ENCODE results near the gene NEDD4L.

Gene NEDD4L

DNA sequence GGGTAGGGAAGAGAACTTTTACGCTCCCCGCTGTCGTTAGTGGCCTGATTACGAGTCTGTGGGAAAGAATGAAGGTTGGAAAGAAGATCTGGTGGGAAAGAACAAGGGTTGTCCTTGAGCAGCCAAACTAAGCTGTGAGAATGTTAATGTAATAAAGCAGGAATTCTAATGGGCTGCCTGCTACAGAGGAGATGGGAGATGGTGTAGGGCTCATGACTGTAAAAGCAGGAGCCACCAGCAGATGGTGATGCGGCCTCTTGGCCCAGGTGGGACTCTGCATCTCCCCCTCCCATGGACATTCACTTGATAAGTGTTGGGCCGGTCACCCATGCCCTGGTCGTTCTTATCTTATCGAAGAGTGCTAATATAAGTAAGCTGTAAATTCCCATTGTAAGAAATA lies 150.0 kb downstream of the NEDD4L start:
- Histone ChIP-seq H3K4me3 (ENCODE audit: low read depth, low read length) (no peak overlapping the region), H3K27ac (ENCODE audit: low read depth, low read length) (no peak overlapping the region), H3K27me3 (ENCODE audit: insufficient read depth, low read length) (no peaks in the 10 kb centered on the region), H3K36me3 (ENCODE audit: insufficient read depth, low read length) (no peaks in the 10 kb centered on the region), H3K4me1 (ENCODE audit: control insufficient read depth, insufficient read depth, low read length, unreplicated experiment) (peaks cover 28% of the 10 kb centered on the region), H3K79me2 (ENCODE audit: control insufficient read depth, insufficient read depth, low read length, unreplicated experiment) (no peaks in the 10 kb centered on the region), H2AFZ (ENCODE audit: low read length, unreplicated experiment) (no peak overlapping the region)

DNA sequence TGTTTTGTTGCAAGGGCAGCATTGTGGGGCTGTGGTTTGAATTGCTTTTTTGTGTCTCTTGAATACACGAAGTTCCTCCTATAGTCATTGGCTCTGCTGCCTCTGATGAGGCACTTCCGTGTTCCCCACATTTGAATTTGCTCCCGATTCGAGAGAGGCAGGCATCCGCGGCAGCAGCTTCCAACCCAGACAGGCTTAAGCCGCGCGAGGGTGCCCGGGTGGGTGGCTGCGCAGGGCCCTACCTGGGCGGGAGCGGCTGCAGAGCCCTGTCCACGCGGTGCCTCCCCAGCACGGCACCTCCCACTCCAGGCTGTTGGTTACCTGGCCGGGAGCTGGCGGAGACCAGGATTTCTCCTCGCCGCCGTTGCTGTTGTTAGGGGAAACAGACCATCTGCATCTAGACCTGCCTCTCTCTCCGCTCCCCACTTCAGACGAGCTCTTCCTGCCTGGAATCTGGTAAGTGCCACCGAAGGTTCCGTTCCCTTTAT lies 151.3 kb downstream of the NEDD4L start:
- H3K36me3 ChIP-seq (ENCODE audit: insufficient read depth, low read length), result no peaks in the 10 kb centered on the region
- no peak overlapping the region for H3K27ac ChIP-seq (ENCODE audit: low read depth, low read length)
- no peaks in the 10 kb centered on the region for H3K27me3 ChIP-seq (ENCODE audit: insufficient read depth, low read length)
- peaks cover 28% of the 10 kb centered on the region for H3K4me1 ChIP-seq (ENCODE audit: control insufficient read depth, insufficient read depth, low read length, unreplicated experiment)
- H2AFZ ChIP-seq (ENCODE audit: low read length, unreplicated experiment), result no peak overlapping the region
- no peak overlapping the region for H3K4me3 ChIP-seq (ENCODE audit: low read depth, low read length)
- no peaks in the 10 kb centered on the region for H3K79me2 ChIP-seq (ENCODE audit: control insufficient read depth, insufficient read depth, low read length, unreplicated experiment)

DNA sequence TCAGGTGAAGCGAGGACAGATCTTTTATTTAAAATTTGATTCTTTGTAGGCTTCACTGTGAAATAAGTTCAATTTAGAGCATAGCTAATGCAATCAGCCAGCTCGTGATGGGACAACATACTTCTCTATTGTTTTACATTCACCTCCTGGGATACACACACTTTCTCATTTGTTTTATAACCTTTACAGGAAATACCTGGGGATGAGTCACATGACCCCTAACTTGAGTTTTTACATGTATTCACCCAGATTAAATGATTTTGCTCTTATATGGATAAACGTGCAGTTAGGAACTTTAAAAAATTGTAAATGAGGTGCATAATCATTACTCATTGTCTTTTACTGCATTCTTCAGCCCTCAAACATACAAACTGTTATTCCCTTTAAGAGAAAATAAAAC lies 152.1 kb downstream of the NEDD4L start:
- Histone ChIP-seq H3K36me3 (ENCODE audit: insufficient read depth, low read length) (no peaks in the 10 kb centered on the region), H3K27ac (ENCODE audit: low read depth, low read length) (no peak overlapping the region), H2AFZ (ENCODE audit: low read length, unreplicated experiment) (no peak overlapping the region), H3K4me3 (ENCODE audit: low read depth, low read length) (peak overlapping the region; percentile 2; the same call in 1 of the 2 replicates), H3K79me2 (ENCODE audit: control insufficient read depth, insufficient read depth, low read length, unreplicated experiment) (no peaks in the 10 kb centered on the region), H3K27me3 (ENCODE audit: insufficient read depth, low read length) (no peaks in the 10 kb centered on the region), H3K4me1 (ENCODE audit: control insufficient read depth, insufficient read depth, low read length, unreplicated experiment) (peaks cover 19% of the 10 kb centered on the region)

DNA sequence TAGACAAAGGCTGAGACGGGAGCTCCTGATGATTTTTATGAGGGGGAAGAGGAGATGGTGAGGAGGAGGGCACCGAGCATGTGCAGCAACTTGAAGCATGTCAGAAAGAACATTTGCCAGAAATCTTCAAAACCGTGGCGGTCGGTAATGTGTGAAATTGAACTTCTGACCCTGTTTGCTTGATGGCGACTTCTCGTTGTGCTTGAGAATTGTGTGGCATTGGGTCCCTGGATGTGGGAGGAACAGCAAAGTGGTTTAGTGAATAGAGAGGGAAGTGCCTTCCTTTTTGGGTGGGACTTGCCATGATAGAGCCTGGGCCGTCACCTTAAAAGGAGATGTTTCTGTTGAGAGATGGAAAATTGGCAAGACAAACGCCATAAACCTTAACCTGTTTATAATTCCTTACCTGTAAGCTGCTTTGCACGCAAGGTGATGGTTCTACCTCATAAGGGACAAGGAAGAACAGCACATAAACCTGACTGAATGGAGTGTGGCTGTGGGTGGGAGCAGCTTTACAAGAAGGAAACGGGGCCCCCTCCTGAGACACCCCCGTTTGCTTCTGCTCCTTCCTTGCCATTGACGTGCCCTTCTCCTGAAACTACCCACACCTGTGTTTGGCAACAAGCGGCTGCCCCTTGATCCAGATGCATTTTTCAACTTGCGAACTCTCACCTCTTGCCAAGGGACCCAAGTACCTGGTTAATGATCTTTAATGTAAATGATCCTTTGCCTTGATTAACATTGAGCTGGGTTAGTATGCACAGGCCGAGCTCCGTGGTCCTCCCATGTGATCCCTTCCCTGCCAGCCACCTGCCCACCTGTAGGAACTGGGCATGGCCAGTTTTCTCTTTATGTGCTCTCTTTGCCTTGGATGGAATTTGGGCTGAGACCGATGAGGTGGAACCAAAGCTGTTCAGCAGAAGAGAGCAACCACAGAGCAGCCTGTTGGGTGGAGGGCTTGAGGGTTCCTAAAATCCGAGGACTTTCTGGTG lies 153.2 kb downstream of the NEDD4L start:
- Histone ChIP-seq H3K27ac (ENCODE audit: low read depth, low read length) (no peak overlapping the region), H2AFZ (ENCODE audit: low read length, unreplicated experiment) (no peak overlapping the region), H3K27me3 (ENCODE audit: insufficient read depth, low read length) (no peaks in the 10 kb centered on the region), H3K79me2 (ENCODE audit: control insufficient read depth, insufficient read depth, low read length, unreplicated experiment) (no peaks in the 10 kb centered on the region), H3K4me1 (ENCODE audit: control insufficient read depth, insufficient read depth, low read length, unreplicated experiment) (peaks cover 14% of the 10 kb centered on the region), H3K36me3 (ENCODE audit: insufficient read depth, low read length) (no peaks in the 10 kb centered on the region), H3K4me3 (ENCODE audit: low read depth, low read length) (no peak overlapping the region)

DNA sequence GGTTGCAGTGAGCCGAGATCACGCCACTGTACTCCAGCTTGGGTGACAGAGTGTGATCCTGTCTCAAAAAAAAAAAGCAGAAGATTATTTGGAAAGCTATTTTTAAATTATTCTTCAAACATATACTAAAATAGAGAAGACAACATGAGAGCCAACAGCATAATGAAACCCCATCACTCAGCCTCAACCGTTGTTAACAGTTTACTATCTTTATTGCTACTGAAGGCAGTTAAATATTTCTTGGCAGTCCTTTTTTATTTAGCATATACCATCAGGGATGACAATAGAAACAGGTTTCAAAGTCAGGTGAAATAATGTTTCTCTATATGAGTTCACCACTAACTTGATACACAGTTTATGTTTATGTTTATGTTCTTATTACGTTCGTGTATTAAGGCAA lies 157.2 kb downstream of the NEDD4L start:
- H3K79me2 ChIP-seq (ENCODE audit: control insufficient read depth, insufficient read depth, low read length, unreplicated experiment), result no peaks in the 10 kb centered on the region
- H3K36me3 ChIP-seq (ENCODE audit: insufficient read depth, low read length), result no peaks in the 10 kb centered on the region
- no peak overlapping the region for H3K27ac ChIP-seq (ENCODE audit: low read depth, low read length)
- no peak overlapping the region for H2AFZ ChIP-seq (ENCODE audit: low read length, unreplicated experiment)
- H3K27me3 ChIP-seq (ENCODE audit: insufficient read depth, low read length), result no peaks in the 10 kb centered on the region
- H3K4me1 ChIP-seq (ENCODE audit: control insufficient read depth, insufficient read depth, low read length, unreplicated experiment), result peaks cover 18% of the 10 kb centered on the region
- H3K4me3 ChIP-seq (ENCODE audit: low read depth, low read length), result no peak overlapping the region

DNA sequence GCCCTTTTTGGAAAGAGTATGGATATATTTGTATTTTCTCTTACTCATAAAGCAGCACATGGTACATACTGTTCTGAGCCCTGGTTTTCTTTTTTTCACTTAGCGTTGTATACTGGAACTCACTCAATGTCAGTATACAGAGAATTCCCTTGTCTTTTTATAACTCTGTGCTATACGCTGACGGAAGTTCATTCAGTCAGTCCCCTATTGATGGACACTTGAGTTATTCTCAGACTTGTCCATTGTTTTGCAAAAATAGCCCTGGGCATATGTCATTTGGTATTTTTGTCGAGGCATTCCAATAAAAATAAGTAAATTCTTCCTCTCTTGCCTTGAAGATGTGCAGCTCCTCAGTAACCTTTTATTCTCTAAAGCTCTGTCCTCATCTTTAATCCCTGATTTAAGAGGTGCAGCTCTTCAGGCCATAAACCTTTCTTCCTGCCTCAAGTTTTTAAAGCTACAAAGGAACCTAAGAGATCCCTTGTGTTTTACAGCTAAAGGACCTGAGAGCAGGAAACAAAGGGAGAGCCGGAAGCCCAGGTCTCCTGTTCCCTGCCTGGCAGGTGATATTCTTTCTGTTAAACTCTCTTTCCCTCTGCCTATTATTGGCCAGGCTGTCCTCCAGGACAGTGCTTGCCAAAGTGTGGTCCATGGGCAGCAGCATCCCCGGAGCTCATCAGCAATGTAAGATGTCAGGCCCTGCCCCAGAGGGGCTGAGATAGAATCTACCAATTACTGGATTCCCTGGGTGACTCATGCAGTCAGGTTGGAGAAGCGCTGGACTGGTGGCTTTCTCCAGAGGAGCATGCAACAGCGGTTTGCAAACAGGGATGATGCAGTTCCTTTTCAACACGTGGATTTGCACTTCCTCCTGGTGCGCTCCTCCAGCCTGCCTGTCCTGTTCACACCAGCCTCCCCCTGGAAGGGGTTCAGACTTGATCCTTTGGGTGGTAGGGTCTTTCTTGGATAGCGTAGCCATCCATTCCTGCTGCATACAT lies 158.0 kb downstream of the NEDD4L start:
- no peak overlapping the region for H3K27ac ChIP-seq (ENCODE audit: low read depth, low read length)
- no peaks in the 10 kb centered on the region for H3K79me2 ChIP-seq (ENCODE audit: control insufficient read depth, insufficient read depth, low read length, unreplicated experiment)
- H3K27me3 ChIP-seq (ENCODE audit: insufficient read depth, low read length), result no peaks in the 10 kb centered on the region
- no peak overlapping the region for H2AFZ ChIP-seq (ENCODE audit: low read length, unreplicated experiment)
- no peaks in the 10 kb centered on the region for H3K36me3 ChIP-seq (ENCODE audit: insufficient read depth, low read length)
- peaks cover 10% of the 10 kb centered on the region for H3K4me1 ChIP-seq (ENCODE audit: control insufficient read depth, insufficient read depth, low read length, unreplicated experiment)
- no peak overlapping the region for H3K4me3 ChIP-seq (ENCODE audit: low read depth, low read length)

DNA sequence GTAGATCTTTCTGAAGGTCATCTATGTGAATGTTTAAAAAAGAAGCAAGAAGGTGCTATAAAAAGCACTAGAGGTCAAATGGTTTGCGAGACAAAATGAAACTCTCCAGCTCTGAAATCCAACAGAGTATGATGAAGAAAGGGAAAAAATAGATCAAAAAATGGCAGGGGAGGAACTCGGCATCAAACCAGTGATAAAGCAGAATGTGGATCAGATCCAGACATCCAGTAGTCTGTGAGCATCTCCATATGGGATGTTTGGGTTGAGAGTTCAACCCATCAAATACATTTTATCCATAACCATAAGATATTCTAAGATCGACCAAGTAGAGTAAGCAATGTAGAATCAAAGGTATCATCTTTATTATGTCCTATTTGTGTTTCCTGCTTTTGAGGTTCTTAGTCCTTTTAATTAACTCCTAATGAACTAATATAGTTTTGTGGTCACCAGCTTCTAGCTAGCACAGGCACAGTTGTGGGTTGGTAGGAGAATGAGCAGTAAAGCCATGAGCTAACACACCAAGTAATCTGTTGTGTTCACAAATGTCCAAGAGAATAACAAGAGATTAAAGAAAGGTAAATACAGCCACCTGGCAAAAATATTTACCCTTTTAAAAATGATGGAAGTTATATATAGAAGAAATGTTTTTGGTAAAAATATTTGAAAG lies 160.9 kb downstream of the NEDD4L start:
- Histone ChIP-seq H3K36me3 (ENCODE audit: insufficient read depth, low read length) (no peaks in the 10 kb centered on the region), H3K4me1 (ENCODE audit: control insufficient read depth, insufficient read depth, low read length, unreplicated experiment) (peaks cover 31% of the 10 kb centered on the region), H3K27ac (ENCODE audit: low read depth, low read length) (no peak overlapping the region), H3K79me2 (ENCODE audit: control insufficient read depth, insufficient read depth, low read length, unreplicated experiment) (no peaks in the 10 kb centered on the region), H3K27me3 (ENCODE audit: insufficient read depth, low read length) (no peaks in the 10 kb centered on the region), H3K4me3 (ENCODE audit: low read depth, low read length) (no peak overlapping the region), H2AFZ (ENCODE audit: low read length, unreplicated experiment) (no peak overlapping the region)

DNA sequence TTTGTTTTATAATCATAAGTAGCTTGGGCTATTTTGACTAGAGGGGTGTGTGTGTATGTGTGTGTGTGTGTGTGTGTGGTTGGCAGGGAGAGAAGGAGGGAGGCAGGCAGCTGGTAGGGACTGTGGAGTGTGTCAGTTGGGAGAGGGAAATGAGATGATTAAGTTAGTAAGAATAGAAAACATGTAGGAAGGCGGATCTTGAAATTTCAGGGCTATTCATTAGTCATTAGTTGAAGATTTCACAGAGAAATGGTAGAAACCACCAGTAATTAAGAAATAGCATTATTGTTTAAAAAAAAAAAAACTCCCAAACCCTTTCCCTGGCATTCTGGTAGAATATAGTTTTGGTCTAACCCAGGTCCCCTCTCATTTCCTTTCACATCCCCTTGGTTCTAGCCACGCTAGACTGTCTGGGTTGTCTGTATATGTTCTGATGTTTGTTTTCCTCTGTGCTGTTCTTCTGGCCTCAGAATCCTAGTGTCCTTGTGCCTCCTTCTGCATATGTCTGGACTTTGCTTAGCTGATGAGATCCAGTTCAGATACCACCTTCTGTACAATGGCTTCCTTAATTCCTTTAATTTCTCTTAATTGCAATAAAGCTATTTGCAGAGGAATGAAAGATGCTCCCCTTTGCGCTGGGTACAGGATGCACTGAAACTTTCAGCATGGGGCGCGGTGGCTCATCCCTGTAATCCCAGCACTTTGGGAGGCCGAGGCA lies 161.6 kb downstream of the NEDD4L start:
- H3K4me3 ChIP-seq (ENCODE audit: low read depth, low read length), result no peak overlapping the region
- no peaks in the 10 kb centered on the region for H3K79me2 ChIP-seq (ENCODE audit: control insufficient read depth, insufficient read depth, low read length, unreplicated experiment)
- no peaks in the 10 kb centered on the region for H3K36me3 ChIP-seq (ENCODE audit: insufficient read depth, low read length)
- no peak overlapping the region for H2AFZ ChIP-seq (ENCODE audit: low read length, unreplicated experiment)
- no peaks in the 10 kb centered on the region for H3K27me3 ChIP-seq (ENCODE audit: insufficient read depth, low read length)
- peak overlapping the region; percentile 32; the same call in 1 of the 2 replicates for H3K27ac ChIP-seq (ENCODE audit: low read depth, low read length)
- H3K4me1 ChIP-seq (ENCODE audit: control insufficient read depth, insufficient read depth, low read length, unreplicated experiment), result peaks cover 33% of the 10 kb centered on the region

DNA sequence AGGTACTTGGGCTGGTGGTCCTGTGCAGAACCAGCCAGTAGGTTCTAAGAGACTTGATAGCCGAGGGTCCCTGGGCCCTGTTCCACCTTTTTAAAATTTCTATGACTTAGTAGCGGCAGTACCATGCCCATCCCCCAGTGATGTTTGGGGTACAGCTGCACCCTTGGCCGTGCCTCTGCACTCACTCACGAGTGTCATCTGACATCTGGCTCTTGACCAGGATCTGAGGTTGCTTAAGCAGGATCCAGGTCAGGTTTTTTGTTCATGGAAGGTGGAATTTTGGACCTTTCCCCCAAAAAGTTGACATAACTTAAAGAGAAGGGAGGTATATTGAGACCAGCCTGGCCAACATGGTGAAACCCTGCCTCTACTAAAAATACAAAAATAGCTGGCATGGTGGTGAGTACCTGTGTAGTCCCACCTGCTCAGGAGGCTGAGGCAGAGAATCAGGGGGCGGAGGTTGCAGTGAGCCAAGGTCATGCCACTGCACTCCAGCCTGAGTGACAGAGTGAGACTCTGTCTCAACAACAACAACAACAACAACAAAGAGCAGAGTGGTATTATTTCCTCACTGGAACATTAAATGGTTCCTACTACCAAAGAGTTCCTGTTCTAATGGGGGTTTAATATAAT lies 163.6 kb downstream of the NEDD4L start:
- Histone ChIP-seq H3K4me3 (ENCODE audit: low read depth, low read length) (no peak overlapping the region), H3K36me3 (ENCODE audit: insufficient read depth, low read length) (no peaks in the 10 kb centered on the region), H3K27ac (ENCODE audit: low read depth, low read length) (peak overlapping the region; percentile 71; the same call in 1 of the 2 replicates), H3K27me3 (ENCODE audit: insufficient read depth, low read length) (no peaks in the 10 kb centered on the region), H3K4me1 (ENCODE audit: control insufficient read depth, insufficient read depth, low read length, unreplicated experiment) (peaks cover 33% of the 10 kb centered on the region), H2AFZ (ENCODE audit: low read length, unreplicated experiment) (no peak overlapping the region), H3K79me2 (ENCODE audit: control insufficient read depth, insufficient read depth, low read length, unreplicated experiment) (no peaks in the 10 kb centered on the region)
